C4-2B (cell line): ENCODE results near the gene ZP1.

Source experiments
- H3K27ac ChIP-seq: fragments of 450-650 bp; 2 replicates; pipeline ENCODE4 v1.5.1; 2017
- CTCF ChIP-seq: fragments of 450-650 bp; conservative IDR thresholded peaks from 2 replicates; pipeline ENCODE4 v1.5.1; 2017; ENCODE audit warnings: mild to moderate bottlenecking
- ZFX ChIP-seq: fragments of 450-650 bp; IDR thresholded peaks from 2 replicates; pipeline ENCODE4 v1.6.1; 2017

Gene ZP1

GRCh38 chr11:60854140-60854846, 13.0 kb upstream of the ZP1 start:
- TF ChIP-seq CTCF (no peak), ZFX (no peak)

GRCh38 chr11:60854847-60855725, 12.3 kb upstream of the ZP1 start:
- H3K27ac ChIP-seq, result no peak overlapping the region

More at GRCh38 chr11:60854140-60854846, 13.0 kb upstream of the ZP1 start:
- H3K27ac ChIP-seq, result no peak overlapping the region

GRCh38 chr11:60855726-60856633, 11.4 kb upstream of the ZP1 start, which contains the start of gene PTGDR2:
Gene PTGDR2, minus strand, starts transcription at chr11:60855950. Its CDS starts 2,228 bp downstream, at chr11:60853722.
- H3K27ac ChIP-seq, result no peak within 1 kb of the TSS
- no peak for TF ChIP-seq CTCF
- no peak for TF ChIP-seq ZFX

More at GRCh38 chr11:60854847-60855725, 12.3 kb upstream of the ZP1 start:
- no peak for TF ChIP-seq ZFX
- TF ChIP-seq CTCF, result no peak

GRCh38 chr11:60857378-60858232, 9.7 kb upstream of the ZP1 start:
- TF ChIP-seq CTCF, result no peak
- no peak for TF ChIP-seq ZFX
- no peak overlapping the region for H3K27ac ChIP-seq

- TF ChIP-seq ZFX, result no peak
- no peak for TF ChIP-seq CTCF
- no peak overlapping the region for H3K27ac ChIP-seq
These were observed 9.1 kb upstream of the ZP1 start for GRCh38 chr11:60858236-60858635.

GRCh38 chr11:60858731-60859464, 8.4 kb upstream of the ZP1 start:
- H3K27ac ChIP-seq, result no peak overlapping the region
- no peak for TF ChIP-seq ZFX
- TF ChIP-seq CTCF, result no peak
